ENCODE results near the gene HOXB6.

HOXB6 gene

DNA sequence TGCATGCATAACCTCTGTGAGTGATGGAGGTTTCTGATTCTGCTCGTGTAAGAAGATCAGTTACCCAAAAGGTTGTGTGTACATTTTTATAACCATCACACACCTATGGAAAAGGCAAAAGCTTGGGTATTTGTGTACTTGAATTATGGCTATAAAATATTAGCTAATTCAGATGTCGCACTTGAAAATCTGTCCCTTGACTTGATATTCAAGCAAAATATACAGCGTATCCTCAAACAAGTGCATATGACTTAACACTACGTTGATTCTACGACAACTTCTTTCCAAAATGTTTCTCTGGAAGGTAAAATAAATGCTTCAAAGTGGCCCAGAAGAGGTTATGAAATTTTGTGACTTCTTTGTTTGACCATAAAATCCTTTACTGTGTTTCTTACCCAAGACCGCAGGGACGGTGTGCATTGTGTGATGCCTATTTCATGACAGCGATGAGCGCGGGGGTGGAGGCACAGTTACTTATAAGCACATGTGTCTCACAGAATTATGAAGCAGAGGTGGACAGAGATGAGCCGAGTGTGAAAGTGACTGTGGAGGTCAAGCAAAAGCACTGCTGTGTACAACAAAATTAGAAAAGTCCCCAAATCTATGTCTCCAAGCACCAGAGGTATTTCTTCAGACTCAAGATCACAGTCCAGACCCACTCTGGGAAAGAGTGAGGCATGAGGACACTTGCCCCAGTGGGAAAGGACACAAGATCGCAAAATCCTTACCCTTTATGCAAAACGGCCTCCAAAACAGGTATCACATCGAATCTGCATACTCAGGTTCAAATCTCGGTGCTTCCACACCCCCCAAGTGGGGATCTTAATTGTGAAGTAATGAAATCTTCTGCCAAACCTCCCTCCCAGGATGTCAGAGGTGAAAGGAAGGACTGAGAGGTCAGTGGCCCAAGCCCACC, 25.5 kb upstream of the HOXB6 start:
- no peak for DNase-seq (ENCODE audit: low read depth)
- no peak overlapping the region for H3K4me3 ChIP-seq (ENCODE audit: low read depth, low read length)
- TF ChIP-seq CTCF (IDR thresholded peaks at IDR 0.05; ENCODE audit: low read depth, low read length, missing control alignments), result no peak

DNA sequence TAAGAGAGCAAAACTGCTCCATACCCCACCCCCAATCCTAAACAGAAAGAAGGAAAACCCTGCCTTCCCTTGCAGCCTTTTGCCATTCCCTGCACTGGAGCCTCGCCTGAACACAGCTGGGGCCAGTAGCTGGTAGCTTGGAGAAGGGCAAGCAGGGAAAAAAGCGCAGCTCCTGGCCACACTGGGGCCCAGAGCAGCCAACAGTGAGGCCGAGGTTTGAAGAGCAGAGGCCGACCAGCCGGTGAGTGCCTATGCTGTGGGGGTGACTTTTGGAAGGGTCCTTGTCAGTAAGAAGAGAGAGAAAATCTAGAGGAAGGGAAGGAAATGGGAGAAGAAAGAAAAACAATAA, 24.6 kb upstream of the HOXB6 start:
- no peak overlapping the region for H3K4me3 ChIP-seq (ENCODE audit: low read depth, low read length)
- no peak for TF ChIP-seq CTCF (IDR thresholded peaks at IDR 0.05; ENCODE audit: low read depth, low read length, missing control alignments)
- no peak for DNase-seq (ENCODE audit: low read depth)

GRCh38 chr17:48628649-48629410, 24.0 kb upstream of the HOXB6 start:
- DNase-seq (ENCODE audit: low read depth), result no peak
- no peak overlapping the region for H3K4me3 ChIP-seq (ENCODE audit: low read depth, low read length)
- TF ChIP-seq CTCF (IDR thresholded peaks at IDR 0.05; ENCODE audit: low read depth, low read length, missing control alignments), result no peak

- H3K4me3 ChIP-seq (ENCODE audit: low read depth, low read length), result no peak overlapping the region
- DNase-seq (ENCODE audit: low read depth), result no peak
- TF ChIP-seq CTCF (IDR thresholded peaks at IDR 0.05; ENCODE audit: low read depth, low read length, missing control alignments), result no peak
Observed at GRCh38 chr17:48627623-48628521, 23.1 kb upstream of the HOXB6 start.

DNA sequence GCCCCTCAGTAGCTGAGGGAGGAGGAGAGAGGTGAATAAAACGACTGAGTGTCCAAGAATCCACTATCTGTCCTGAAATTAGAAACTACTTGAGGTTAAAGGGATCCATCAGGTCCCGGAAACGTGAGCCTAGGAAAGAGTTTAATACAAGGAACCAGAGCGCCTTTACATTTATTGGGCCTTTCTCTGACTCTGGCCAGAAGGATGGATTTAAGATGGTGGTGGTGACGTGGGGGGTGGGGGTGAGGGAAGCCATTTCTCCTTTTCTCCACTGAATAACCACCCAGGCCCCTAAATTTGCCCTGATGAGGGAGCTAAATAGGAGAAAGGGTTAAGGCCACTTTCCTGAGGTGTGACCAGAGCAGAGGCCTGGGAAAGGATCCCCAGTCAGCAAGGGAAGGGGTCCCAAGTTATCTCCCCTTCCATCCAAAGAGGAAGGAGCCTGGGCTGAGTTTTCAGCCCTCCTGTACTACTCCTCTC, 22.4 kb upstream of the HOXB6 start:
- no peak for TF ChIP-seq CTCF (IDR thresholded peaks at IDR 0.05; ENCODE audit: low read depth, low read length, missing control alignments)
- H3K4me3 ChIP-seq (ENCODE audit: low read depth, low read length), result no peak overlapping the region
- no peak for DNase-seq (ENCODE audit: low read depth)

GRCh38 chr17:48626245-48627117, 21.7 kb upstream of the HOXB6 start, which contains the start of gene HOXB9:
TSS of gene HOXB9 (minus strand) at chr17:48626358. CDS start at chr17:48626269, 89 bp downstream.
- no peak for TF ChIP-seq CTCF (IDR thresholded peaks at IDR 0.05; ENCODE audit: low read depth, low read length, missing control alignments)
- no peak for DNase-seq (ENCODE audit: low read depth)
- peak within 1 kb of the TSS; percentile 47 for H3K4me3 ChIP-seq (ENCODE audit: low read depth, low read length)
